ENCODE measurements around the gene F2RL1.
"Not testable (repeated sequence)": the region's sequence is repeated elsewhere in the genome, so short reads cannot be mapped to it uniquely, and the experiment has no call there.

The F2RL1 gene, protein sequence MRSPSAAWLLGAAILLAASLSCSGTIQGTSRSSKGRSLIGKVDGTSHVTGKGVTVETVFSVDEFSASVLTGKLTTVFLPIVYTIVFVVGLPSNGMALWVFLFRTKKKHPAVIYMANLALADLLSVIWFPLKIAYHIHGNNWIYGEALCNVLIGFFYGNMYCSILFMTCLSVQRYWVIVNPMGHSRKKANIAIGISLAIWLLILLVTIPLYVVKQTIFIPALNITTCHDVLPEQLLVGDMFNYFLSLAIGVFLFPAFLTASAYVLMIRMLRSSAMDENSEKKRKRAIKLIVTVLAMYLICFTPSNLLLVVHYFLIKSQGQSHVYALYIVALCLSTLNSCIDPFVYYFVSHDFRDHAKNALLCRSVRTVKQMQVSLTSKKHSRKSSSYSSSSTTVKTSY

DNA sequence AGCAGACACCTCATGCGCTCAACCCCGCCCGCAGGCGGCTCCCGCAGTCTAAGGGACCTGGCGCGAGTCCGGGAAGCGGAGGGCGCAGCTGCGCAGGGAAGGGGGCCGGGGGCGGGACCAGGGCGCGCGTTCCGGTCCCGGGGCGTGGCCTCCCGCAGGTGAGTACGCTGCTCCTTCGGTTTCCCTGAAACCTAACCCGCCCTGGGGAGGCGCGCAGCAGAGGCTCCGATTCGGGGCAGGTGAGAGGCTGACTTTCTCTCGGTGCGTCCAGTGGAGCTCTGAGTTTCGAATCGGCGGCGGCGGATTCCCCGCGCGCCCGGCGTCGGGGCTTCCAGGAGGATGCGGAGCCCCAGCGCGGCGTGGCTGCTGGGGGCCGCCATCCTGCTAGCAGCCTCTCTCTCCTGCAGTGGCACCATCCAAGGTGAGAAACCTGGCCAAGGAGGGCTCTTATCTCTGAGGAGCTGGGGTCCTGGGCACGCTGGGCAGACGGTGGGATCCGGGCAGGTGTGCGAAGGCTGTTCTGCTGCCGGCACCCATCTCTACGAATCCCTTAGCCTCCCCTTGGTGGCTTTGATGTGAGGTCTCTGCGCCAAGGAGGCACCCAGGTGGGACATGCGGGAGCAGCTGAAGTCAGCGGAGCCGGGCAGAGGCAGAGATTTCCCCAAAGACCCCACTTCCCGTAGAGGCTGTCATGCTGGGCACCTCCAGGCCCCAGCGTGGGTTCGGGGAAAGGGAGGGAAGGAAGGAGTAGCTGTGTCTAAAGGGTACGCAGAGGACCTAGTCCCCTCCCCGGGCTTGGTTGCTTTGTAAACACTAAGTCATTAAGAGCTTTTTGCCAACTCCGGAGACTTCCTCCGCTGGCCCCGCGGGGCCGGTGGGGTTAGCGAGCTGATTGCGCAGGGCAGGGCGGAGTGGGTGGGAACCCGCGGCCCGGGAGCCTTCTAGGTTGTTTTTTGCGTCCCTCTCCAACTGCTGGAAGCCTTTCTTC, at the start of gene F2RL1:
TSS of gene F2RL1 (plus strand) at position 187 of the 988 bp plus-strand sequence. CDS start at position 340, 153 bp downstream.
- in situ Hi-C loops (cut with HindIII; ENCODE audit: low pct_ligation_motif_present, low pct_unique_long_range_greater_than_20kb, low sequenced_read_pairs) = no loop called here
- peak; percentile 87 for DNase-seq

DNA sequence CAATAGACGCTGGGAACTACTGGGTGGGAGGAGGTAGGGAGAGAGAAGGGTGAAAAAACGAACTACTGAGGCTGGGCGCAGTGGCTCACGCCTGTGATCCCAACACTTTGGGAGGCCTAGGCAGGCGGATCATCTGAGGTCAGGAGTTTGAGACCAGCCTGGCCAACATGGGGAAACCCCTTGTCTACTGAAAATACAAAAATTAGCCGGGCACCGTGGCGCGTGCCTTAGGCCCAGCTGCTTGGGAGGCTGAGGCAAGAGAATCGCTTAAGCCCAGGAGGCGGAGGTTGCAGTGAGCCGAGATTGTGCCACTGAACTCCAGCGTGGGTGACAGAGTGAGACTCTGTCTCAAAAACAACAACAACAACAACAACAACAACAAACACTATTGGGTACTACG, 47.8 kb upstream of the F2RL1 start:
- DNase-seq; in situ Hi-C loops (cut with HindIII; ENCODE audit: low pct_ligation_motif_present, low pct_unique_long_range_greater_than_20kb, low sequenced_read_pairs): not testable (repeated sequence)

DNA sequence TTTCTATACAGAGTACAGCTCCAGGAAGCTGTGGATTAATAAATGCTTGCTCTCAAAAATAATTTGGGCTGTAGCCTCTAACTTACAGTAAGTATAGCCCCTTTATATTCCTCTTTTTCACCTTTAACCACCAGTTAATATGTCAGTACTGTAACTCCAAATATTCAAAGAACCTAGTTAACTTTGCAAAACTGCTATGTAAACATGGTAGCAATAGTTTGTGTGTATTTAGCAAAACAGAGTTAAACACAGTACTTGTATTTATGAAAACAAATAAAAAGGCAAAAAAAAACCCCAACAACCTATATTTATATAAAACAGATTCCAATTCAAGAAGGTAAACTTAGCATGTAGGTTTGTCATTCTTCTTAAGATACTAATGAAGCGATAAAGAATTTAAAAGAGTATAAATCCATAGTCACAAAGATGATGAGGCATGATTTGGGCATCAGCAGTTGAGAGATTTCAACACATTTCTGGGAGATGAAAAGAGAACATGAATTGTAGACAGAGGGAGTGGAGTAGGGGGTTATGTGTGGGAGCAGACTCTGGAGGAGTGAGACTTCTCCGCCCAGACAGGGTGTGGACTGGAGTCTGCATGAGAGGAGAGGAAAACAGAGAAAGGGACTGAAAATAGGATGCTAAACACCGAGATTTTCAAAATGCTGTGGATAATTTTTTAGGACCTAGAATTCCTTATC, 47.0 kb upstream of the F2RL1 start:
- in situ Hi-C loops (cut with HindIII; ENCODE audit: low pct_ligation_motif_present, low pct_unique_long_range_greater_than_20kb, low sequenced_read_pairs) = no loop called here
- DNase-seq = no peak

DNA sequence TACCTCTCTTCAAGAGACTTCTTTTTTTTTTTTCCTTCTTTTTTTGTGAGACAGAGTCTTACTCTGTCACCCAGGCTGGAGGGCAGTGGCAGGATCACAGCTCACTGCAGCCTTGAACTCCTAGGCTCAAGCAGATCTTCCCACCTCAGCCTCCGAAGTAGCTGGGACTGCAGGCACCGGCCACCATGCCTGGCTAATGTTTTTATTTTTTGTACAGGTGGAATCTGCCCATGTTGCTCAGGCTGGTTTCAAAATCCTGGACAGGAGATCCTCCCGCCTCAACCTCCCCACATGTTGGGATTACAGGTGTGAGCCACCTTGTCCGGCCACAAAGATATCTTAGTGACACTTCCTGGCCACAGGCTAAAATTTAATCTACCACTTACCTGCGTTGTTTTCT, 42.9 kb upstream of the F2RL1 start:
- in situ Hi-C loops (cut with HindIII; ENCODE audit: low pct_ligation_motif_present, low pct_unique_long_range_greater_than_20kb, low sequenced_read_pairs) = no loop called here
- DNase-seq = no peak

DNA sequence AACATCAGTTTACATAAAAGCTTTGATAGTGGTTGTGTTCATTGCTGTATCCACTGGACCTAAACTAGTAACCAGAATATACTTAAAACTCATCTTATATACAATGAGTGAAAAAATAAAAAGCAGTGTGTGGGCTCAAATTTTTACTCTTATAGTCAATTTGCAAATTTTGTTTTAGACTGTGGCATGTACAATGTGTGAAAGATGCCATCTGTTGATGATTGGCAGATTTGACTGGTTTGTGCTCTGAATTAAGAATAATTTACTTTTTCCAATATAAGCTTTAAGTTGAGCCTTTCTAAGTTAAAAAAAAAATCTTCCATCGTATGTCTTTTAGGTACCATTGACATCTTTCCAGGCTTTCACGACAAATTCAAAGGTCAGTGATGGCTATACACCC, 42.4 kb upstream of the F2RL1 start:
- in situ Hi-C loops (cut with HindIII; ENCODE audit: low pct_ligation_motif_present, low pct_unique_long_range_greater_than_20kb, low sequenced_read_pairs) = no loop called here

DNA sequence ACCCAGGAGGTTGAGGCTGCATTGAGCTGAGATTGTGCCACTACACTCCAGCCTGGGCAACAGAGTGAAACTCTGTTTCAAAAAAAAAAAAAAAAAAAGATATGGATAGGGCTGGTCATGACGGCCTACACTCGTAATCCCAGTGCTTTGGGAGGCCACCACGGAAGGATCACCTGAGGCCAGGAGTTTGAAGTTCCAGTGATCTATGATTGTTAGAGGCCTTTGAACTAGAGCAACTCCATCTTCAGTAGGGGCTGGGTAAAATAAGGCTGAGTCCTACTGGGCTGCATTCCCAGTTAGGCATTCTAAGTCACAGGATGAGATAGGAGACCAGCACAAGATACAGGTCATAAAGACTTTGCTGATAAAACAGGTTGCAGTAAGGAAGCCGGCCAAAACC, 38.2 kb upstream of the F2RL1 start:
- in situ Hi-C loops (cut with HindIII; ENCODE audit: low pct_ligation_motif_present, low pct_unique_long_range_greater_than_20kb, low sequenced_read_pairs); DNase-seq: not testable (repeated sequence)

More for the DNA sequence above, 42.4 kb upstream of the F2RL1 start:
- DNase-seq = no peak

DNA sequence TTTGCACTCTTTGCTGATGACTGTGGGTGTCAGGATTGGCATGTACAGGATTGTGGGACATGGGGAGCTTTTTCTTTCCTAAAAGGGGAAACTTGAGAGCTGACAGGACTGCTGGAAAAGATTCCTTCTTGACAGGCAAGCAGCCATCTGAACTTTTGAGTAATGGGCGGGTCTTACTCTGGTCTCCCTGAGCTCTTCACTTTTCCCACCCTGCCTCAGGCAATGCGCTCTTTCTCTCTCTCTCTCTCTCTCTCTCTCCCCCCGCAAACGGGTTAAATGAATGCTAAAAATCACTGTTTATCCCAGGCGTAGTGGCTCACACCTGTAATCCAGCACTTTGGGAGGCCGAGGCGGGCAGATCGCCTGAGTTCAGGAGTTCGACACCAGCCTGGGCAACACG, 37.1 kb upstream of the F2RL1 start:
- DNase-seq = no peak
- in situ Hi-C loops (cut with HindIII; ENCODE audit: low pct_ligation_motif_present, low pct_unique_long_range_greater_than_20kb, low sequenced_read_pairs) = no loop called here

DNA sequence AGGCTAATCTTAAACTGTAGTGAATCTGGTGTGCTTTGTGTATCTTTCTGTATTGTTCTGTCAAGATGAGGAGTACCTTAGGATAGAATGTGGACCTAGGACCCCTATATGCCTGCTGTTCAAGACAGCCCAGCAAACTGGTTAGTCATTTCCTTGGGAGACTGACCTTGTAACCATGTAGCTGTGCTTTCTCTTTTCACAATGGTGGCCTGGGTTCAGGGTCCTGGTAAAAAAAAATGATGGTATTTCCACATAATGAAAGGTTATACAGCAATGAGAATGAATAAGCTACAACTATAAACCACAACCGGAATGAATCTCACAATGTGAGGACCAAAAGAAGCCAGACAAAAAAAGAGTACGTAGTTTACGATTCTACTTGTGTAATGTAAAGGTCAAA, 36.4 kb upstream of the F2RL1 start:
- in situ Hi-C loops (cut with HindIII; ENCODE audit: low pct_ligation_motif_present, low pct_unique_long_range_greater_than_20kb, low sequenced_read_pairs) = no loop called here

DNA sequence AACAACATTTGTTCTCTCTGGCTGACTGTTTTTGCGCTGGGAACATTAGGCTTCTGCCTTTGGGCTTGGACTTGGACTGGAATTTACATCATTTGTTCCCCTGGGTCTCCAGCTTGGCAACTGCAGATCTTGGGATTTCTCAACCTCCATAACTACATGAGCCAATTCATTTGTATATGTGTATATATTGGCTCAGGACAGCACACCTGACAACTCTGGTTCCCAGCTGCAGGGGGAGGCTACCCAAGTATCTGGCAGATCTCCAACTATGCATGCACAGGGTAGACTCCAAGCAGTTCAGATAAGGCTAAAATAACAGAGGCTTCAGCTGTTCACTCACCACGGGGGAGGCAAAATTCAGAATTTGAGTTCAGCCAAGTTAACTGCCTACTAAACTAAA, 31.6 kb upstream of the F2RL1 start:
- DNase-seq = no peak
- in situ Hi-C loops (cut with HindIII; ENCODE audit: low pct_ligation_motif_present, low pct_unique_long_range_greater_than_20kb, low sequenced_read_pairs) = no loop called here

More for the DNA sequence above, 36.4 kb upstream of the F2RL1 start:
- DNase-seq = no peak

DNA sequence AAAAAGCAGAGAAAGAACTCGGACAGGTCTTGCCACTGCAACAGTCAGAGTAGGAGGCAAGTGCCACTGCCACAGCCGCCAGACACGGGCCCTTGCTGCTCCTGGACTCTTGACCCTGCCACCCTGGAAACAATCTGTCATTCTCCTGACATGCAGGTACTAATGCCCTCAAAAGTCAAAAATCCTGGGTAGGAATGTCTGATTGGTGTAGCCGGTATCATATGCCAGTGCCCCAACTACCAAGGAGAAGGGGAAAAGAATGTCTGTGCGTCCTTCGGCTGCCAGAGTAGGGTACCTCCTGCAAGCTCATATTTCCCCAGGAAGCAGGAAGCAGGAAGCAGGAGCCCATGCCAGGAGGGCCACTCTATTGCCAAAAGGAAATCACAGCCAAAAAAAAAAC, 30.5 kb upstream of the F2RL1 start:
- no peak for DNase-seq

DNA sequence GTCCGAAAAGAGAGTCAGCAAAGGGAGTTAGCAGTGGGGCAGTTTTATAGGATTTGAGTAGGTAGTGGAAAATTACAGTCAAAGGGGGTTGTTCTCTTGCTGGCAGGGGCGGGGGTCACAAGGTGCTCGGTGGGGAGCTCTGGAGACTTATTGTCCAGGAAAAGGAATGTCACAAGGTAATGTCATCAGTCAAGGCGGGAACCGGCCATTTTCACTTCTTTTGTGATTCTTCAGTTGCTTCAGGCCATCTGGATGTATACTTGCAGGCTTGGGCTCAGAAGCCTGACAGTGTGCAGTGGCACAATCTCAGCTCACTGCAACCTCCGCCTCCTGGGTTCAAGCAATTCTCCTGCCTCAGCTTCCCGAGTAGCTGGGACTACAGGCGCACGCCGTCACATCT, 29.6 kb upstream of the F2RL1 start:
- DNase-seq; in situ Hi-C loops (cut with HindIII; ENCODE audit: low pct_ligation_motif_present, low pct_unique_long_range_greater_than_20kb, low sequenced_read_pairs): not testable (repeated sequence)

More for the DNA sequence above, 30.5 kb upstream of the F2RL1 start:
- in situ Hi-C loops (cut with HindIII; ENCODE audit: low pct_ligation_motif_present, low pct_unique_long_range_greater_than_20kb, low sequenced_read_pairs) = no loop called here

DNA sequence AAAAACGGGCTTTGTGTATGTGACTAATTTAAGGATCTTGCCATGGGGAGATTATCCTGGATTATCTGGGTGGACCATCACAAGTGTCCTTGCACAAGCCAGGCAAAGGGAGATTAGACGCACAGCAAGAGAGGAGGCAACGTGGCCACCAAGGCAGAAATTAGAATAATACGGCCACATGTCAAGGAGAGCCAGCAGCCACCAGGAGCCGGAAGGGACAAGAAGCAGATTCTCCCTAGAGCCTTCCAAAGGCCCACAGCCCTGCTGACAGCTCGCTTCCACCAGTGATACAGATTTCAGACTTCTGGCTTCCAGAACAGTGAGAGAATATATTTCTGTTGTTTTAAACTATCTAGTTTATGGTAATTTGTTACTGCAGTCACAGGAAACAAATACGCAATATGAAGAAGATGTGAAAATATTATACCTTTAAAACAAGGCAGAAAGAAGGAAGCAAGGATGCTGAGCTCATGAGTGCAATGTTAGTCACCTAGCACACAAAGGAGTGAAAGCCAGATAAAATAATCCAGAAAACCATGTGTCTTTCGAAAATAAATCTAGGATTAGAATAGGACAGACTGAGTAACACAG, 28.7 kb upstream of the F2RL1 start:
- no peak for DNase-seq
- in situ Hi-C loops (cut with HindIII; ENCODE audit: low pct_ligation_motif_present, low pct_unique_long_range_greater_than_20kb, low sequenced_read_pairs) = no loop called here

DNA sequence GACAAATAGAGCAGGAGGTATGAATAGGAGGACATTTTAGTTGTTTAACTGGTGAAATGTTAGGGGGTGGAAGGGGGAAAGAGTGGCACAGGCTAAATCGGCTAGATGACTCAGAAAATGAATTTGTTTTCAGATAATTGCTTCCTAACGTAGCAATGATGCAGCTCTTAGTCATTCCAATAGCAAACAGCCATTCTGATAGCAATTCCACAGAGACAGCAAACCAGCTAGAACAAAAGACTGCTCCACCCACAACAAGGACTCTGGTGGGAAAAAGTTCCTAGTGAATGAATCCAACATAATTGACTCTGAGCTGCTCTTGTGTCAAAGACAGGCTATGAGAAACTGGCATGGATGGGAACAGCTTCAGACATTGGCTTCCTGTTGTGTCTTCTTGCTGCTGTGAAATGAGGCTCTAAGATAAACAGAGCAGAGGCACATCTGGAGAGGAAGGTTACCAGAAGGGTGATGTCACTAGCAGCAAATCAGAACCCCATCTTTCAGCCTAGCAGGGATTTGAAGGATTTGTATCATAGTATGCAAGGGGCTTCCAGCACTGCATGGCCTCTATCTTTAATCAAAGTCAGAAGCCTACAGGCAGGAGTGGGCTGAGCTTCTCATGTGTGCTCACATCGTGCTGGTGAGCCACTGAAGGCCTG, 28.1 kb upstream of the F2RL1 start:
- DNase-seq = peak; percentile 42
- in situ Hi-C loops (cut with HindIII; ENCODE audit: low pct_ligation_motif_present, low pct_unique_long_range_greater_than_20kb, low sequenced_read_pairs) = no loop called here

DNA sequence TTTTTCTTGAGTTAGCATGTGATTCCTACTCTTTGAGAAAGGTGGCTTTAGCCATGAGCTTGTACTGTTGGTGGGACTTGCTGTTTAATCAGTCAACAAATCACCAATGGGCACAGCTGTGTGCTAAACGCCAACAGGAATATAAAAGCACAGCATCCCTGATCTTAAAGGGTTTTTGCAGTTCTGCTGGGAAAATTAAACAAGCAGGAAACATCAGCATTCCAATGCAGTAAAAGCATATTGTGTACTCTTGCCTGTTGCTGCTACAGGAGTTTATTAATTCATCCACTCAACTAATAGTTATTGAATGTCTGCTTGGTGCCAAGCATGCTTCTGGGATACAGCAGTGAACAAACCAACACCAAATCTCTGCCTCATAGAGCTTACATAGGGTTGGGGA, 27.4 kb upstream of the F2RL1 start:
- DNase-seq = no peak
- in situ Hi-C loops (cut with HindIII; ENCODE audit: low pct_ligation_motif_present, low pct_unique_long_range_greater_than_20kb, low sequenced_read_pairs) = no loop called here

DNA sequence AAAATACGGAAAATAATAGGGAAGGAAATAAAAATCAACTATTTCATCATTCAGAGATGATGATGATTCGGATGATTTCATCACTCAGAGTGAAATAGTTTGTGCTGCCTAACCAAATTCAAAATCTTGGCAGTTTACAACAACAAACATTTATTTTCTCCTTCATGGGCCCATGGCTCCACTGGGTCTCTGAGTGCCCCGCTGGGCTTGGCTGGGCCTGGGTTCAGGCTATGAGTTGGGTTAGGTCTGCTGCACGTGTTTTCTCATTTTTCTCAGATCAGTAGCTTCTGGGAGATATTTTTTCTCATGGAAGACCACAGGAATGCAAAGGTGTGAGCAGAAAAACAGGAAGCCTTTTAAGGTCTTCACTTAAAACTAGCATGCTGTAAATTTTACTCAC, 24.0 kb upstream of the F2RL1 start:
- in situ Hi-C loops (cut with HindIII; ENCODE audit: low pct_ligation_motif_present, low pct_unique_long_range_greater_than_20kb, low sequenced_read_pairs) = no loop called here
- no peak for DNase-seq

DNA sequence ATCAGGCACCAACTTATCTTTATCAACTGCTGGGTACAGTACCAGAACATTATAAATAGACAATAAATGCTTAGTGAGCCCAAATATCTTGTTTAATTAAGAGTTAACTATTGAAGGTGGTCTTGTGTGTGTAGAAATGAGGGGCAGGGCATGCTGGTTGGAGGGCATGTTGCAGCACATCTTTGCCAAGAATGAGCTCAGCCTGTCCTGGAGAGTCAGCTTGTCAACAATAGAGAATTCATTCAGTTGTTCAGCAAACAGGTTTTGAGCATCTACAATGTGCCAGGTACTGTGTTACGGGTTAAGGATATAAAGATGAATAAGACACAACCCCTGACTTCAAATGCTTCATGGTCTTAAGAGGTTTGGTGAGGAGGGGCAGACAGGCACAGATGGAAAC, 19.2 kb upstream of the F2RL1 start:
- DNase-seq = no peak
- in situ Hi-C loops (cut with HindIII; ENCODE audit: low pct_ligation_motif_present, low pct_unique_long_range_greater_than_20kb, low sequenced_read_pairs) = no loop called here

DNA sequence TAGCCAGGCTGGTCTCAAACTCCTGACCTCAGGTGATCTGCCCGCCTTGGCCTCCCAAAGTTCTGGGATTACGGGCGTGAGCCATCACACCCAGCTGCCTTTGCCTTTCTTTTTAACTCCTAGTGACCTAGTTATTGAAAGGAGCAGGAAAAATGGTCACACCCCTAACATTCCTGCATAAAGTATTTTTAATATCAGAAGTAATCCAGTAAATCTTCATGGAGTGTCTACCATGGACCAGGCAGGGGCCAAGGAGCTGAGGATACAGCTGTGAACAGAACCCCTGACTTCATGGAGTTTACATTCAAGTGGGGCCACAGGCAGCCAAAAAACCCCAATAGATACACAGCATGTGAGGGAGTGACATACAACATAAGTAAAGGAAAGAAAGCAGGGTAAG, 18.3 kb upstream of the F2RL1 start:
- DNase-seq = no peak
- in situ Hi-C loops (cut with HindIII; ENCODE audit: low pct_ligation_motif_present, low pct_unique_long_range_greater_than_20kb, low sequenced_read_pairs) = no loop called here

DNA sequence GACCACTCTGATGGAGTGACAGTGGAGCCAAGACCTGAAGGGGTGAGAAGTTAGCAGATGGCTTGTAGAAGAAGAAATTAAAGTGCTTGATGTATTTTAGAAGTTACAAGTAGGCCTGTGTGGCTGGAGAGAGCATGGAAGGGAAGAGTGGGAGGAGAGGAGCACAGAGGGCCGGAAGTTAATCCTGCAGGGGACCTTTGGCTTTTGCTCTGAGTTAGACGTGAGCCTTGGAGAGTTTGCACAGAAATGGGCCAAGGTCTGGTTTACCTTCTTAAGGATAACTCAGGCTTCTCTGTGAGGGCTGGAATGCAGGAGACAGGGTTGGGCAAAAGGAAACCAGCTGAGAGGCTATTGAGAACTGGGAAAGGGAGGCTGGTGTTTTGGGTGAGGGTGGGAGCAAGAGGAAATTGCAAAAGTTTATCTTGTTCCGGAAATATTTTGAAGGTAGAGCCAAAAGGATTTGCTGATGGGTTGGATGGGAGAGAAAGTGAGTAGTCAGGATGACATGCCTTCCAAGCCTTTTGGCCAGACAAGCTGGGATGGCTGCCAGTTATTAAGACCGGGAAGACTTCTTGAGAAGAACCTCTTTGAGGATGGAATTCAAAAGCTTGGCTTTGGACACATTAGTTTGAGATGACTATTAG, 17.5 kb upstream of the F2RL1 start:
- in situ Hi-C loops (cut with HindIII; ENCODE audit: low pct_ligation_motif_present, low pct_unique_long_range_greater_than_20kb, low sequenced_read_pairs) = no loop called here
- DNase-seq = no peak
